ENCODE results near the gene ISLR. TPM values are rescaled to one million over a fixed set of nuclear protein-coding genes. Genes with fewer than 3 reads are reported as not detected.

Gene ISLR
- total and polyA plus RNA-seq, 9 donors, result 82.4 to 314 (median 152) TPM

GRCh38 chr15:74214324-74215021 is 41.0 kb downstream of the ISLR start:
- Histone ChIP-seq H3K27ac (no peak overlapping the region), H3K4me1 (ENCODE audit: insufficient read depth) (no peaks in the 10 kb centered on the region), H3K27me3 (no peaks in the 10 kb centered on the region), H3K9me3 (no peaks in the 10 kb centered on the region), H3K4me3 (no peak overlapping the region), H3K36me3 (no peaks in the 10 kb centered on the region)
- no peak for DNase-seq
- WGBS, 3 donors, result 80 to 84% (median 82%) methylated on average over 6 of the region's 6 CpGs
- intact Hi-C loops (cut with DNase I), result loop anchor here in 1 of 4 donors (5.0 kb wide), 1 partner anchor 82 kb away; the partner anchor contains the start of gene ISLR2
- no peak for TF ChIP-seq CTCF (IDR thresholded peaks at IDR 0.05)
- TF ChIP-seq POLR2A (IDR thresholded peaks at IDR 0.05), result no peak
- no peak for TF ChIP-seq EP300 (IDR thresholded peaks at IDR 0.05)

GRCh38 chr15:74215958-74216357 is 42.4 kb downstream of the ISLR start:
- no peak for TF ChIP-seq CTCF (IDR thresholded peaks at IDR 0.05)
- no peak for TF ChIP-seq EP300 (IDR thresholded peaks at IDR 0.05)
- no peak for TF ChIP-seq POLR2A (IDR thresholded peaks at IDR 0.05)
- 88 to 92% (median 91%) methylated on average over 8 of the region's 8 CpGs for WGBS, 3 donors
- no peaks in the 10 kb centered on the region for H3K36me3 ChIP-seq
- no peaks in the 10 kb centered on the region for H3K9me3 ChIP-seq
- H3K27me3 ChIP-seq, result no peaks in the 10 kb centered on the region
- H3K4me3 ChIP-seq, result no peak overlapping the region
- intact Hi-C loops (cut with DNase I), result loop anchor here in 1 of 4 donors (5.0 kb wide), 1 partner anchor 84 kb away; the partner anchor contains the start of gene ISLR2
- DNase-seq, result no peak
- no peak overlapping the region for H3K27ac ChIP-seq
- no peaks in the 10 kb centered on the region for H3K4me1 ChIP-seq (ENCODE audit: insufficient read depth)

- intact Hi-C loops (cut with DNase I), result loop anchor here in 1 of 4 donors (5.0 kb wide), 1 partner anchor 85 kb away; the partner anchor contains the start of gene ISLR2
- H3K4me1 ChIP-seq (ENCODE audit: insufficient read depth), result no peaks in the 10 kb centered on the region
Measured at GRCh38 chr15:74216949-74217348, 43.4 kb downstream of the ISLR start.

More at GRCh38 chr15:74216949-74217348, 43.4 kb downstream of the ISLR start:
- no peaks in the 10 kb centered on the region for H3K27me3 ChIP-seq
- 76 to 78% (median 76%) methylated on average over 3 of the region's 3 CpGs for WGBS, 3 donors
- H3K9me3 ChIP-seq, result no peaks in the 10 kb centered on the region
- no peak overlapping the region for H3K27ac ChIP-seq
- no peak for TF ChIP-seq CTCF (IDR thresholded peaks at IDR 0.05)
- no peak for TF ChIP-seq EP300 (IDR thresholded peaks at IDR 0.05)
- no peak for TF ChIP-seq POLR2A (IDR thresholded peaks at IDR 0.05)
- no peaks in the 10 kb centered on the region for H3K36me3 ChIP-seq
- no peak overlapping the region for H3K4me3 ChIP-seq
- DNase-seq, result no peak

Data from ovary (tissue), 9 donors.